ENCODE measurements around the gene ZNF253. TPM values are rescaled to one million over a fixed set of nuclear protein-coding genes. Genes with fewer than 3 reads are reported as not detected.
"Not testable (repeated sequence)": the region's sequence is repeated elsewhere in the genome, so short reads cannot be mapped to it uniquely, and the experiment has no call there.

ZNF253 gene
- total and polyA plus RNA-seq, 8 donors, result 2.4 to 32.1 (median 7.4) TPM

GRCh38 chr19:19909654-19910053 lies 44.0 kb downstream of the ZNF253 start:
- TF ChIP-seq POLR2AphosphoS5 (IDR thresholded peaks at IDR 0.05), result no peak
- no peak for TF ChIP-seq EP300 (IDR thresholded peaks at IDR 0.05)
- no peak for TF ChIP-seq POLR2A (IDR thresholded peaks at IDR 0.05)
- TF ChIP-seq, protein P1, sequence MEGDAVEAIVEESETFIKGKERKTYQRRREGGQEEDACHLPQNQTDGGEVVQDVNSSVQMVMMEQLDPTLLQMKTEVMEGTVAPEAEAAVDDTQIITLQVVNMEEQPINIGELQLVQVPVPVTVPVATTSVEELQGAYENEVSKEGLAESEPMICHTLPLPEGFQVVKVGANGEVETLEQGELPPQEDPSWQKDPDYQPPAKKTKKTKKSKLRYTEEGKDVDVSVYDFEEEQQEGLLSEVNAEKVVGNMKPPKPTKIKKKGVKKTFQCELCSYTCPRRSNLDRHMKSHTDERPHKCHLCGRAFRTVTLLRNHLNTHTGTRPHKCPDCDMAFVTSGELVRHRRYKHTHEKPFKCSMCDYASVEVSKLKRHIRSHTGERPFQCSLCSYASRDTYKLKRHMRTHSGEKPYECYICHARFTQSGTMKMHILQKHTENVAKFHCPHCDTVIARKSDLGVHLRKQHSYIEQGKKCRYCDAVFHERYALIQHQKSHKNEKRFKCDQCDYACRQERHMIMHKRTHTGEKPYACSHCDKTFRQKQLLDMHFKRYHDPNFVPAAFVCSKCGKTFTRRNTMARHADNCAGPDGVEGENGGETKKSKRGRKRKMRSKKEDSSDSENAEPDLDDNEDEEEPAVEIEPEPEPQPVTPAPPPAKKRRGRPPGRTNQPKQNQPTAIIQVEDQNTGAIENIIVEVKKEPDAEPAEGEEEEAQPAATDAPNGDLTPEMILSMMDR (IDR thresholded peaks at IDR 0.05), result no peak
- H3K9me3 ChIP-seq, result peaks cover 0 to 15% (median 1%) of the 10 kb centered on the region in 4 donors
- H3K4me3 ChIP-seq, result no peak overlapping the region
- intact Hi-C loops (cut with DNase I; ENCODE audit: low total_unique reads), result no loop called here
- H3K27ac ChIP-seq, result no peak overlapping the region
- H3K36me3 ChIP-seq, result peaks cover 0 to 6% (median 0%) of the 10 kb centered on the region in 4 donors
- no peak for DNase-seq
- H3K4me1 ChIP-seq, result peaks cover 0 to 5% (median 0%) of the 10 kb centered on the region in 4 donors
- 79 to 96% (median 94%) methylated on average over 2 of the region's 2 CpGs for WGBS, 5 donors
- H3K27me3 ChIP-seq, result no peaks in the 10 kb centered on the region

DNA sequence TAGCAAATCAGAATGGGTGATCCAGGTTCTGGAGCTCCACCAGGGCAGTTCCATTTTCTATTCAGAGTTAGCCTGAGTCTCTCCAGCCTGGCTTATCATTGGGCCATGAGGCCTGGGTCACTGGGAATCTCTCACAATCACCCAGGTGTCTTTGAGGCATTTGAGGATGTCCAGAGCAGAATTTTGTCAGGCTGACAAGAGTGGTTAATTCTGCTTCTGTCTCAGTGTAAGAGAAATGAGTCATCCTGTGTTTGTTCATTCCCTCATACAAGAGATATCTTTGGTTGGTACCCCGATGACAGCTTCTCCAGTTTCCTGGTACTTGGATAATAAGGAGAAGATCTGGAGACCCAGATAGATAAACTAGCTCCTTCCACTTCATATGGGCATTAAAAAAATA lies 45.5 kb downstream of the ZNF253 start:
- TF ChIP-seq POLR2A (IDR thresholded peaks at IDR 0.05) (no peak), POLR2AphosphoS5 (IDR thresholded peaks at IDR 0.05) (no peak), EP300 (IDR thresholded peaks at IDR 0.05) (no peak)
- TF ChIP-seq, protein P1 (IDR thresholded peaks at IDR 0.05), result no peak
- Histone ChIP-seq H3K27me3 (no peaks in the 10 kb centered on the region), H3K36me3 (peaks cover 0 to 10% (median 4%) of the 10 kb centered on the region in 4 donors), H3K27ac (no peak overlapping the region), H3K4me1 (peaks cover 0 to 5% (median 0%) of the 10 kb centered on the region in 4 donors), H3K9me3 (peaks cover 0 to 15% (median 1%) of the 10 kb centered on the region in 4 donors), H3K4me3 (no peak overlapping the region)
- no peak for DNase-seq
- WGBS, 5 donors, result 53 to 69% (median 59%) methylated on average over 1 of the region's 1 CpG
- intact Hi-C loops (cut with DNase I; ENCODE audit: low total_unique reads), result no loop called here

DNA sequence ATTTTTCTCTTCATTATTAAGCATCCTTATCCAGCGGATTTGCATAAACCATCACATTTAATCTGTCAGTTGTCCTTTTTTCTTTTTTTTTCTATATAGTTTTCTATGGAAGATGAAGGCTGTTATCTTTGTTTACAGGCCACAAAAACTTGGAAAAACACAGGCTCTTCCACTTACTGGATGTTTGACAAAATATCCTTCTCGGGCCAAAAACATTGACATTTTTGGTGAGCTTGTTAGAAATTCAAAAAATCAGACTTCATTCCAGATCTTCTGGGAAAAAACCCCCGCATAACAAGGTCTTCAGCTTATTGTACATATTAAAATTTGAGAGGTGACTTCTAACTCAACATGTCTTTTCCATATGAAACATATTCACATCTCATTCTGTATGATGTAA lies 48.9 kb downstream of the ZNF253 start:
- Histone ChIP-seq H3K36me3 (peaks cover 8 to 27% (median 13%) of the 10 kb centered on the region in 4 donors), H3K4me3 (no peak overlapping the region), H3K9me3 (peaks cover 0 to 17% (median 0%) of the 10 kb centered on the region in 4 donors), H3K27ac (no peak overlapping the region), H3K4me1 (no peaks in the 10 kb centered on the region), H3K27me3 (no peaks in the 10 kb centered on the region)
- DNase-seq, result no peak
- intact Hi-C loops (cut with DNase I; ENCODE audit: low total_unique reads), result no loop called here
- TF ChIP-seq POLR2A (IDR thresholded peaks at IDR 0.05) (no peak), EP300 (IDR thresholded peaks at IDR 0.05) (no peak), POLR2AphosphoS5 (IDR thresholded peaks at IDR 0.05) (no peak)
- TF ChIP-seq, protein P1 (IDR thresholded peaks at IDR 0.05), result no peak
- WGBS, 5 donors, result 78 to 95% (median 86%) methylated on average over 3 of the region's 3 CpGs

DNA sequence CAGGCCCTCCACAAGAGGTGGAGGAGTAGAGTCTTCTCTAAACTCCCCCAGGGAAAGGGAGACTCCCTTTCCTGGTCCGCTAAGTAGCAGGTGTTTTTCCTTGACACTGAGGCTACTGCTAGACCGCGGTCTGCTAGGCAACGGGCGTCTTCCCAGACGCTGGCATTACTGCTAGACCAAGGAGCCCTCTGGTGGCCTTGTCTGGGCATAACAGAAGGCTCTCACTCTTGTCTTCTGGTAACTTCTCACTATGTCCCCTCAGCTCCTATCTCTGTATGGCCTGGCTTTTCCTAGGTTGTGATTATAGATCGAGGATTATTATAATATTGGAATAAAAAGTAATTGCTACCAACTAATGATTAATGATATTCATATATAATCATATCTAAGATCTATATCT lies 64.7 kb downstream of the ZNF253 start:
- Histone ChIP-seq H3K36me3 (peaks cover 0 to 76% (median 43%) of the 10 kb centered on the region in 4 donors), H3K9me3 (peaks cover 16 to 89% (median 38%) of the 10 kb centered on the region in 4 donors)
- H3K27ac ChIP-seq; H3K27me3 ChIP-seq; intact Hi-C loops (cut with DNase I; ENCODE audit: low total_unique reads); H3K4me1 ChIP-seq; H3K4me3 ChIP-seq: not testable (repeated sequence)
- DNase-seq, result peak in 1 of 2 donors; percentile 37
- TF ChIP-seq, protein P1 (IDR thresholded peaks at IDR 0.05), result peak in 2 of 7 experiments; percentile 29 to 47
- 42 to 85% (median 67%) methylated on average over 4 to 7 of the region's 7 CpGs for WGBS, 5 donors

GRCh38 chr19:19933432-19934314 lies 68.0 kb downstream of the ZNF253 start:
- H3K4me1 ChIP-seq; H3K27me3 ChIP-seq; H3K27ac ChIP-seq; intact Hi-C loops (cut with DNase I; ENCODE audit: low total_unique reads); H3K4me3 ChIP-seq; DNase-seq: not testable (repeated sequence)
- WGBS, 5 donors, result 92 to 97% (median 95%) methylated on average over 3 of the region's 3 CpGs
- Histone ChIP-seq H3K36me3 (peaks cover 0 to 50% (median 23%) of the 10 kb centered on the region in 4 donors), H3K9me3 (peaks cover 18 to 94% (median 50%) of the 10 kb centered on the region in 4 donors)

All from stomach (tissue), 9 donors.